BE2C (cell line): ENCODE results near the gene SBF1.

Experiments used
- DNase-seq: peaks from one replicate; pipeline ENCODE4 v3.0.0-alpha.2; 2020
- H3K27me3 ChIP-seq: fragments of 250-450 bp; sonication (Bioruptor Pico); 2 replicates; pipeline ENCODE4 v1.5.1; 2020; ENCODE audit warnings: mild to moderate bottlenecking
- H3K36me3 ChIP-seq: fragments of 250-450 bp; sonication (Bioruptor Pico); 2 replicates; pipeline ENCODE4 v1.5.1; 2020; ENCODE audit warnings: mild to moderate bottlenecking
- H3K4me1 ChIP-seq: fragments of 250-450 bp; sonication (Bioruptor Pico); 2 replicates; pipeline ENCODE4 v1.5.1; 2020
- H3K4me3 ChIP-seq: 2 replicates; pipeline ENCODE4 v1.5.1; 2011; ENCODE audit warnings: low read depth, low read length
- H3K9me3 ChIP-seq: fragments of 250-450 bp; sonication (Bioruptor Pico); 2 replicates; pipeline ENCODE4 v1.5.1; 2020
- TF ChIP-seq, protein P1 (sequence below): IDR thresholded peaks from 2 replicates; pipeline ENCODE4 v1.5.1; 2012; ENCODE audit warnings: mild to moderate bottlenecking, low read depth, low read length

Gene SBF1

DNA sequence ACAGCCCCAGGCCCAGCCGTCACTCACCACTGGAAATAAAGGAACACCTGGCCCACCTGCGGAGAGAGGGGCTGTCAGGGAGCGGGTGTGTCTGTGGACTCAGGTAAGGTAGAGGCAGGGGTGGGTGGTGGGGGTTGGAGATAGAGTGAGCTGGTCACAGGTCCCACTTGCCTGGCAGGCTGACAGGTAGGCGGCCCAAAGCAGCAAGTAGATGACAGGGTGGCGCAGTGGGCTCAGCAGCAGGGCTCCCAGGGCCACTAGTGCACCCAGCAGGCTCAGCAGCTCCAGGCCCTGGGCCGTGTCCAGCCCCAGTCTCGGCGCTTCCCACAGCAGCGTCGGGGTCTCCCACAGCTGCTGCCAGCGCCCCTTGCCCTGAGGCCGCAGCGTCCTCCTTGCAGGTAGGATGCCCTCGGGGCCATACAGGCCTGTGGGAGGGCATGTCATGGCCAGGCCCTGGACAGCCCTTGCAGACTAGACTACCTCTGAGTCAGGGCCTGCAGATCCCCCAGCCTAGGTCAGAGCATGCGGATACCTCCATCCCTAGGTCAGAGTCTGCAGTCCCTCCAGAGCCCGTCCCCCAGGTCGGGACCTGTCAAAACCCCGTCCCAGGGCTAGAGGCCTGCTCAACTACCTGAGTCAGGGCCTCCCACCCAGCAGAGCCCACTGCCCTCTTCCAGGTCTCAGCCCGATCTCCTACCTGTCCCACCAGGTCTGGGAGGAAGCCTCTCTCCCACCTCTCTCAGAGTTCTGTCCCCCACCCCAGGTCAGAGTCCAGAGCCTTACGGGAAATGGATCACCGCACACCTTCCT is 32.0 kb upstream of the SBF1 start:
- no peak for DNase-seq
- TF ChIP-seq, protein P1, sequence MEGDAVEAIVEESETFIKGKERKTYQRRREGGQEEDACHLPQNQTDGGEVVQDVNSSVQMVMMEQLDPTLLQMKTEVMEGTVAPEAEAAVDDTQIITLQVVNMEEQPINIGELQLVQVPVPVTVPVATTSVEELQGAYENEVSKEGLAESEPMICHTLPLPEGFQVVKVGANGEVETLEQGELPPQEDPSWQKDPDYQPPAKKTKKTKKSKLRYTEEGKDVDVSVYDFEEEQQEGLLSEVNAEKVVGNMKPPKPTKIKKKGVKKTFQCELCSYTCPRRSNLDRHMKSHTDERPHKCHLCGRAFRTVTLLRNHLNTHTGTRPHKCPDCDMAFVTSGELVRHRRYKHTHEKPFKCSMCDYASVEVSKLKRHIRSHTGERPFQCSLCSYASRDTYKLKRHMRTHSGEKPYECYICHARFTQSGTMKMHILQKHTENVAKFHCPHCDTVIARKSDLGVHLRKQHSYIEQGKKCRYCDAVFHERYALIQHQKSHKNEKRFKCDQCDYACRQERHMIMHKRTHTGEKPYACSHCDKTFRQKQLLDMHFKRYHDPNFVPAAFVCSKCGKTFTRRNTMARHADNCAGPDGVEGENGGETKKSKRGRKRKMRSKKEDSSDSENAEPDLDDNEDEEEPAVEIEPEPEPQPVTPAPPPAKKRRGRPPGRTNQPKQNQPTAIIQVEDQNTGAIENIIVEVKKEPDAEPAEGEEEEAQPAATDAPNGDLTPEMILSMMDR, result no peak
- peaks cover 31% of the 10 kb centered on the region for H3K36me3 ChIP-seq

DNA sequence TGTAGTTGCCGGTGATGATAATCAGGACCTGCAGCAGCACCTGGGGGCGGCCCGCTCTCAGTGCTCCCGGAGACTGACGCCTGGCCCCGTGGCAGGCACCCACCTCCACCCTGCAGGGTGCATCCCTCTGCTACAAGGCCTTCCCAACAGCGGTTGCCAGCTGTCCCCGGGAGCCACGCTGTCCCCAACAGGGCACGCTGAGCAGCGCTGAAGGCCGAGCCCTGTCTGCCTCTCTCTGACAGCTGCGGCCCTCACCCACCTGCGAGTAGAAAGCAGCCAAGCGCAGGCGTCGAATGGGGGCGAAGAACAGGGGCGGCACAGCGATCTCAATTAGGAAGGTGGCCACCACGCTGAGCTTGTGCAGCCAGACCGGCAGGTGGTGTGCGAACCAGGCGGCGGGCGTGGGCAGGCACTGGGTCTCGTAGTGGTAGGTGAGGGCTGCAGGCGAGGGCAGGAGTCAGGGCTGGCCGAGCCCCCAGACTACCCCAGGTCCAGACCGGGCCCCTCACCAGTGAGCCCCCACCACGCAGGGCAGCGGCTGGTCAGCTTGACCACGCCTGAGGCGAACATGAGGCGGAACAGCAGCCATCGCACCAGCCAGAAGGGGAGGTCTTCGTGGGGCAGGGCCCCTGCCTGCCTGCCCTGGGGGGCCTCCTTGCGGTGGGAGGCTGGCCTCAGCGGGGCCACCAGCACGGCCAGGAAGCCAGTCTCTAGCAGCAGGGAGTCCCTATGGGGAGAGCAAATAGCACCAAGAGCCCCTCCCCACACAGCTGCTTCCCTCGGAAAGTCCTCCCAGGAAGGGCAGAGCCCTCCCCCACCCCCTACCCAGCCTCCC is 31.2 kb upstream of the SBF1 start:
- DNase-seq, result no peak
- no peaks in the 10 kb centered on the region for H3K9me3 ChIP-seq
- no peaks in the 10 kb centered on the region for H3K27me3 ChIP-seq
- H3K4me3 ChIP-seq, result peak overlapping the region; percentile 73
- H3K4me1 ChIP-seq, result no peaks in the 10 kb centered on the region
- TF ChIP-seq, protein P1, result no peak
- H3K36me3 ChIP-seq, result peaks cover 30% of the 10 kb centered on the region

More for the DNA sequence above, 32.0 kb upstream of the SBF1 start:
- no peaks in the 10 kb centered on the region for H3K27me3 ChIP-seq
- no peaks in the 10 kb centered on the region for H3K9me3 ChIP-seq
- peak overlapping the region; percentile 73 for H3K4me3 ChIP-seq
- H3K4me1 ChIP-seq, result no peaks in the 10 kb centered on the region

DNA sequence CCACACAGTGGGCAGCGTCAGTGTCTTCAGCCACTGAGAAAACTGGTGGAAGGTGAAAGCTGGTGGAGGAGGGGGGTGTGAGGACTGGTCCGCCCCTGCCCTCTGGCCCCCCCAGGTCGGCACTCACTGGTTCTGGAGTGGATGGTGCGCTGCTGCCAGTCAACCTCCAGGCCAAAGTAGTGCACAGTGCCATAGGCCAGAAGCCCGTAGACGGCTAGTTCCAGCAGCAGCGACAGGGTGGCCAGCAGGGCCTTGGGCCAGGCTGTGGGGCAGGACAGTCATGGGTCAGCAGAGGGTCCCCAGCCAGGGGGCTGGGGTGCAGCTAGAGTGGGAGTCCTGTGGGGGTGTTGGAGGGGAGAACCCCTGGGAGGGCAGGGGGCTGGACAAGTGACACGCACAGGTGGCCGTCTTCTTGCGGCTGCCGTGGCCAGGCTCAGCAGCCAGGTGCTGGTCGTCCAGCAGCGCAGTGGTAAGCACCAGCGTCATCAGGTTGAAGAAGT is 30.5 kb upstream of the SBF1 start:
- no peak overlapping the region for H3K4me3 ChIP-seq
- H3K4me1 ChIP-seq, result no peaks in the 10 kb centered on the region
- peaks cover 27% of the 10 kb centered on the region for H3K36me3 ChIP-seq
- H3K27me3 ChIP-seq, result no peaks in the 10 kb centered on the region
- no peaks in the 10 kb centered on the region for H3K9me3 ChIP-seq
- TF ChIP-seq, protein P1, result no peak
- DNase-seq, result no peak

DNA sequence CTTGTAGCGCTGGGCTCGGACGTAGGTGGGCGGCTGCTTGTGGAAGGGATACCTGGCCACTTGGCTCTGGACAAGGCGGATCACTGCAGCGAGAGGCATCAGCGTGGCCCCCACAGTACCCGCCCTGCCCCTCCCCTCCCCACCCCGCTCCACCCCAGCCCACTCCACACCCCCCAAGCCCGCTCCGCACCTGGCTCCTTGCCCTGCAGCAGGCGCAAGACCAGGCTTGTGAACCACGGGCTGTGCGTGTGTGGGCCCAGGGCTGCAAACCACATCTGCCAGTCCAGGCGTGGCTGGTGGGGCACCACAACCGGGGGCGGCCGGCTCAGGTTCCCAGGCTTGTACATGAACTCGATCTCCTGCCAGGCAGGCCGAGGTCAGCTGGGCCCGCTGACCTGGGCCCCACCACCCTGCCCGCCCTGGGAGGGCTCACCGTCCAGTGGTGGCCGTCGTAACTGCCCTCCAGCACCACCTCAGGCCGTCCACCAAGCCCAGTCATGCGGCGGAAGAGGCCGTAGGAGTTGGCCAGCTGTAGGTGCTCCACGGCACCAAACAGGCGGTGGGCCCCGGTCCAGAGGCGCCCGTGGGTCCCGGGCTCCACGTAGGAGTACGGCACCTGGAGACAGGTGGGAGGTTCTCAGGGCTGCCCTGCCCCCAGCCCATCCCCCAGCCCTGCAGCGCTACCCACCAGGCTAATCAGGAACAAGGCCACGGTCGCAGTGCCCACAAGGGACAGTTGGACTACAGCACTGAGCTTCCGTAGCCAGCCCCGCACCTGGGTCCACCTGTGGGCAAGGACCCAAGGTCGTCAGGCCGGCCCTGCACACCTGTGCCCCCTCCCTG is 29.8 kb upstream of the SBF1 start:
- no peaks in the 10 kb centered on the region for H3K27me3 ChIP-seq
- H3K4me3 ChIP-seq, result no peak overlapping the region
- DNase-seq, result no peak
- H3K4me1 ChIP-seq, result no peaks in the 10 kb centered on the region
- no peaks in the 10 kb centered on the region for H3K9me3 ChIP-seq
- TF ChIP-seq, protein P1, result no peak
- H3K36me3 ChIP-seq, result peaks cover 26% of the 10 kb centered on the region

DNA sequence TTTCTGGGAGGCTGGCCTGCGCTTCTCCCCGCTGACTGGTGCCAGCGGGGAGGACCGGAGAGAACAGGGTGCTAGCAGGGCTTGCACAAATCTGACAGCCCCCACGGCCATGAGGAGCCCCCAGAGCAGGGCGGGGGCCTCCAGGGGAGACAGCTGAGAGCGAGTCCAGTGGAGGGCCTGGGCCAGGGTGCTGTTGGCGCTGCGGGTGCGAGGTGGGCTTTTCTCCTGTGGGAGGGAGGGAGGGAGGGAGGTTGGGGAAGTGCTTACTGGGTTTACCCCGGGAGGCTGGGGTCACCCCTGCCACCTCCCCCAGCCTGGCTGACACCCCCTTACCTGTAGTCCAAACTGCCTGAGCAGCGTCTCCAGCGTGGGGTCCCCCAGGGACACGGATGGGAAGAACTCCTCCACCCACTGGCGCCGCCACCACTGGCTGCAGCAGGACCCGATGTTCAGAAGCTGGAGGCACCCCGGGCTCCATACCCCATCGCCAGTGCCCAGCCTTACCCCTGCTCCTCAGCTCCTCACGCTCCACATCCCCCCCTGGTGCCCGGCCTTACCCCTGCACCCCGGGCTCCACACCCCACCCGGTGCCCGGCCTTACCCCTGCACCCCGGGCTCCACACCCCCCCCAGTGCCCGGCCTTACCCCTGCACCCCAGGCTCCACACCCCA is 28.8 kb upstream of the SBF1 start:
- TF ChIP-seq, protein P1, result no peak
- Histone ChIP-seq H3K4me3 (no peak overlapping the region), H3K4me1 (no peaks in the 10 kb centered on the region), H3K27me3 (no peaks in the 10 kb centered on the region), H3K36me3 (peaks cover 26% of the 10 kb centered on the region), H3K9me3 (no peaks in the 10 kb centered on the region)
- no peak for DNase-seq
